ENCODE data around the gene PTPRC.

PTPRC gene

DNA sequence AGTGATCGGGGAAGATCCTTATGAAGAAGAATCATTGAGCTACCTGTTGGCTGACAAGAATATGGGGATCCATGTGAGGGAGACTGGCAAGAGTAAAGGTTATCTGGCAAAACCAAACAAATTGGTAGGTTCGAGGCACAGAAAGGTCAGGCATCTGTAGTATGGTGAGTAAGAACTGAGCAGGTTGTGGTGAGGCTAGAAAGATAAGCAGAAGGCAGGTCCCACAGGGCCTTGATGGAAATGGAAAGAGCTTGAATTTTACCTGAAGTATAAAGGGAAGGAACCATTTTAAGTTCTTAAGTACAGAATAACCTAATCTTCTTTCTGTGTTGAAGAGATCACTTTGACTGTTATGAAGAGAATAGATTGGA is 11.1 kb downstream of the PTPRC start:
- DNase-seq (ENCODE audit: low read depth), result no peak
- TF ChIP-seq, protein P1, sequence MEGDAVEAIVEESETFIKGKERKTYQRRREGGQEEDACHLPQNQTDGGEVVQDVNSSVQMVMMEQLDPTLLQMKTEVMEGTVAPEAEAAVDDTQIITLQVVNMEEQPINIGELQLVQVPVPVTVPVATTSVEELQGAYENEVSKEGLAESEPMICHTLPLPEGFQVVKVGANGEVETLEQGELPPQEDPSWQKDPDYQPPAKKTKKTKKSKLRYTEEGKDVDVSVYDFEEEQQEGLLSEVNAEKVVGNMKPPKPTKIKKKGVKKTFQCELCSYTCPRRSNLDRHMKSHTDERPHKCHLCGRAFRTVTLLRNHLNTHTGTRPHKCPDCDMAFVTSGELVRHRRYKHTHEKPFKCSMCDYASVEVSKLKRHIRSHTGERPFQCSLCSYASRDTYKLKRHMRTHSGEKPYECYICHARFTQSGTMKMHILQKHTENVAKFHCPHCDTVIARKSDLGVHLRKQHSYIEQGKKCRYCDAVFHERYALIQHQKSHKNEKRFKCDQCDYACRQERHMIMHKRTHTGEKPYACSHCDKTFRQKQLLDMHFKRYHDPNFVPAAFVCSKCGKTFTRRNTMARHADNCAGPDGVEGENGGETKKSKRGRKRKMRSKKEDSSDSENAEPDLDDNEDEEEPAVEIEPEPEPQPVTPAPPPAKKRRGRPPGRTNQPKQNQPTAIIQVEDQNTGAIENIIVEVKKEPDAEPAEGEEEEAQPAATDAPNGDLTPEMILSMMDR (IDR thresholded peaks at IDR 0.05; ENCODE audit: insufficient read depth, low read depth, low read length, missing control alignments), result no peak
- H3K4me3 ChIP-seq (ENCODE audit: low read length), result no peak overlapping the region

DNA sequence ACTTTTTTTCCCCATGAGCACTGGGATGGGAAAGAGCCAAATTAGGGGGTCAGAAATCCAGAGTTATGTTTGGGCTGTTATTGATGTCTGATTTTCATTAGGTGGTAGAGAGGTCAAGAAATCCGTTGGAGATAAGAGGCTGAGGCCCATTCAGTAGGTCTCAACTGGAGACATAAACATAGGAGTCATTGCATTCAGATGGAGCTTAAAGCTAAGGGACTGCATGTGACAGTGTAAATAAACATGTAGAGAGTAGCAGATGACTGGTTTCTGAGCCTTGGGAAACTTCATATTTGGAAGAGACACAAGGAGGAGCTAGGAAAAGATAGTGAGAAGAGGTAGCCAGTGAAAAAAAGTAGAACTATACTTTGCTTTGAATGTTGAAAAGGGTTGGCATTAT is 11.7 kb downstream of the PTPRC start:
- TF ChIP-seq, protein P1 (IDR thresholded peaks at IDR 0.05; ENCODE audit: insufficient read depth, low read depth, low read length, missing control alignments), result no peak
- no peak for DNase-seq (ENCODE audit: low read depth)
- no peak overlapping the region for H3K4me3 ChIP-seq (ENCODE audit: low read length)

DNA sequence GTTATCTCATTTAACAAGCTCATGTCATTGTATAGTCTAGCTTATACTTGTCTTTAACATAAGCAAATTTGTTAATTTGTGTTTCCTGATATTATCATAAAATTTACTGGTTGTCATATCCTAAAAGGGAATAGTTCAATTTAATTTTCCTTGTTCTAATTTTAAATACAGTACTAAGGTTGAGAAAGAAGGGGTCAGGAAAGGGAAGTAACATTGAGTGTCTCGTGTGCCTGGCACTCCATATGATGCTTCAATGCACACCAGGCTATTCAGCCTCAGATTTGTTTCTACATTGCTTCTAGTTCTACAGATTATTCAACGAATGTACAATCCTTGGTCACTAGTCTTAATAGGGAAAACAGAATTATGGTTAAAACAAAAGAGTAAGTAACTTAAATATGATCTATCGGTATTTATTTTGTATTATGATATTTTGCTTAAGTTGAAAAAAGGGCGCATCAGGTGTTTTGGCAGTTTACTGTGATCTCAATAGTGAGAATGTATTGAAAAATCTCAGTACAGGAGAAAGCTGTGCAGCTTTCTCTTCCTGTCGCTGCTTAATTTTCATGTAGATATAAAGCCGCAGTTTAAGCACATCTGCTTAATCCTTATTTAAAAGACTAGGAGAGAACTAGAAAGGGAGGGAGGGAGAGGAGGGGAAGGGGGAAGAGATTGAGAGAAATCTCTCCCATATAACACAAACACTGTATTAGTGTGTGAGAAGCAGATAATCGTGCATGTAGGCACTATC is 13.0 kb downstream of the PTPRC start:
- TF ChIP-seq, protein P1 (IDR thresholded peaks at IDR 0.05; ENCODE audit: insufficient read depth, low read depth, low read length, missing control alignments), result no peak
- DNase-seq (ENCODE audit: low read depth), result no peak
- no peak overlapping the region for H3K4me3 ChIP-seq (ENCODE audit: low read length)

DNA sequence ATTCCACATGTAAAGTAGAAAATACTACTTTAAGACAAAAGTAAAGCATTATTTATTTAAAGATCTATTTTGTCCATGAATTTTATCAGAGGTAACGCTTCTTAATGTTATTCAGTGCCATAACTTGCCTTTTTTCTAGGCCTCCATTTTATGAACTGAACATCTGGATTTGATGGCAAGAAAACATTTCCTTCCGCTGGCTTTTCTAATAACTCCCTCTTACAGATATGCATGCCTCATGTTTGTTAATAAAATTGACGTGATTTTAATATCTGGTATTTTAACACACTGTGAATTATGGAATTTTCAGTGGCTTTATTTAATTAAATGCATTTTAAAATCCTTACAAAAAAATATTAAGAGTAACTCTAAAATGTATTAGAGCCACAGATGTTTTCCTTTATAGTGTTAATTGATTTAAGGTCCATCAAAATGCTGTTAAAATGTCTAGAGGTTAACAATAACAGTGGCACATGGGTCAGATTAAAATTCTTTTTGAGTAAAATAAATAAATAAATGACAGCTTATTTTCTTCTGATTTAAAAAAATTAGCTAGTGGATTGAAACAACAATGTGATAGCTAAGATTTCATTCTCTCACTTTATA is 15.1 kb downstream of the PTPRC start:
- TF ChIP-seq, protein P1 (IDR thresholded peaks at IDR 0.05; ENCODE audit: insufficient read depth, low read depth, low read length, missing control alignments), result no peak
- no peak overlapping the region for H3K4me3 ChIP-seq (ENCODE audit: low read length)
- no peak for DNase-seq (ENCODE audit: low read depth)

DNA sequence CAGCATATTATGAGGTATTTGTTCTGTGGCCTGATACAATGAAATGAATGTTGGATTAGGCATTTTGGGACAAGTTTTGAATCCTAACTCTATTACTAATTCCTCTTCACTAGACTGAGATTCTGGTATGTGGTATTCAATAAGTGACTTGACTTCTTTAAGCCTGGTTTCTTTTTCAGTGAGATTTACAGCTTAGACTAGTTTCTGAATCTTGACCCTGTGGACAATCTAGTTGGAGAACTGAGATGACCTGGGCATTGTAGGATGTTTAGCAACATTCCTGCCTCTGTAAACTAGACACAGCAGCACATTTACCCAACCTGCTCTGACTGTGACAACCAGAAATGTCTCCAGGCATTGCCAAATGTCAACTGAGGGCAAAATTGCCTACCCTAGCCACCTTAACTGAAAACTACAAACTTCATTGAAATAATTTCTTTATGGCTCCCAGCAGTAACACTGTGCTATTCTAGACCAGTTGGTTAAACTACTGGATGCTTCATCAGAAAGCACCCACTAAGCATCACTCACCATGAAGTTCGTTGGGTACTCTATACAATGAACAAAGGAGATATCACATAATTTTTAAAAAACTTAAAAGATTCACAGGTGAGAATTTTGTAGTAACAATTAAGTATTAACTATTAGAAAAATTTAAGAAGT is 16.8 kb downstream of the PTPRC start:
- TF ChIP-seq, protein P1 (IDR thresholded peaks at IDR 0.05; ENCODE audit: insufficient read depth, low read depth, low read length, missing control alignments), result no peak
- H3K4me3 ChIP-seq (ENCODE audit: low read length), result no peak overlapping the region
- DNase-seq (ENCODE audit: low read depth), result no peak

DNA sequence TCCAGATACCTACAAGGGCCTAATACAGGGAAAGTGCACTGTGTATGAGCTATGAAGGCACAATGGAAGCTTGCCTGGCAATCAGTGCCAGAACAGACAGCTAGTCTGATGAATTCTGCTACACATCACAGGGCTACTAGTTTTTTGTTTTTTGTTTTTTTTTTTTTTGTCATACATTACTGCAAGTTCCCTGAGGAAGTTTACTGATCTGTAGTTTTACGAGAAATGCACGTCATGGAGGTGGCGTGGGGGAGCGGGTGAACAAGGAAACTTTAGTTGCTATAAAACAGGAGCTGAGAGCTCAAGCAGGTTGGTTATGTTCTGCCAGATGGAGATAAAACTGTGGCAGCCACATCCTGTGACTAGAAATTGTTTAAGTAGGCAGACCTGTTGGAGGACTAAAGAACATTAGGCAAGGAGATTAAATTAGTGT is 17.7 kb downstream of the PTPRC start:
- H3K4me3 ChIP-seq (ENCODE audit: low read length), result no peak overlapping the region
- TF ChIP-seq, protein P1 (IDR thresholded peaks at IDR 0.05; ENCODE audit: insufficient read depth, low read depth, low read length, missing control alignments), result no peak
- peak; percentile 13 for DNase-seq (ENCODE audit: low read depth)

Measured in epithelial cell of esophagus (primary cell).